Measurements from ENCODE around the gene PCYT1A.

DNA sequence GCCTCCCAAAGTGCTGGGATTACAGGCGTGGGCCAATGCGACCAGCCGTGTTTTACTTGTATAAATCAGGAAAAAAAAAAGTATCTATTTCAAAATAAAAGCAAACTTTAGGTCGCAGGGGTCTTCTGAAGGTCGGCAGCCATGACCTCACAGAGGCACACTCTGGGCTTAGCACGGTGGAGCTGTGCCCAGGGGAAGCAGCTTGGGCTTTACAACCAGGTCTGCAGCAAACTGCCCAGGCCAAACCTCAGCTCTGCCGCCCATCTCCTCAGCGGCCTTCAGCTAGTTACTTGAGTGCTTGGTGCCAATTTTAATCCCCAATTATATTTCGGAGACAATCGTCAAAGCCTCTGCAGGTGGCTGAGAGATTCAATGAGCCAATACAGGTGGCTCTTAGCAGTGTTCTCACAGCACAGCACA is 106.4 kb downstream of the PCYT1A start:
- TF ChIP-seq, protein P1, sequence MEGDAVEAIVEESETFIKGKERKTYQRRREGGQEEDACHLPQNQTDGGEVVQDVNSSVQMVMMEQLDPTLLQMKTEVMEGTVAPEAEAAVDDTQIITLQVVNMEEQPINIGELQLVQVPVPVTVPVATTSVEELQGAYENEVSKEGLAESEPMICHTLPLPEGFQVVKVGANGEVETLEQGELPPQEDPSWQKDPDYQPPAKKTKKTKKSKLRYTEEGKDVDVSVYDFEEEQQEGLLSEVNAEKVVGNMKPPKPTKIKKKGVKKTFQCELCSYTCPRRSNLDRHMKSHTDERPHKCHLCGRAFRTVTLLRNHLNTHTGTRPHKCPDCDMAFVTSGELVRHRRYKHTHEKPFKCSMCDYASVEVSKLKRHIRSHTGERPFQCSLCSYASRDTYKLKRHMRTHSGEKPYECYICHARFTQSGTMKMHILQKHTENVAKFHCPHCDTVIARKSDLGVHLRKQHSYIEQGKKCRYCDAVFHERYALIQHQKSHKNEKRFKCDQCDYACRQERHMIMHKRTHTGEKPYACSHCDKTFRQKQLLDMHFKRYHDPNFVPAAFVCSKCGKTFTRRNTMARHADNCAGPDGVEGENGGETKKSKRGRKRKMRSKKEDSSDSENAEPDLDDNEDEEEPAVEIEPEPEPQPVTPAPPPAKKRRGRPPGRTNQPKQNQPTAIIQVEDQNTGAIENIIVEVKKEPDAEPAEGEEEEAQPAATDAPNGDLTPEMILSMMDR (optimal IDR thresholded peaks at IDR 0.05 in 1 of 3, IDR thresholded peaks at IDR 0.05 in 1 of 3, conservative IDR thresholded peaks at IDR 0.05 in 1 of 3; ENCODE audit: extremely low read depth in 1 of 3, insufficient read depth in 2 of 3, low read length in 3 of 3), result no peak
- no peak for TF ChIP-seq EZH2 (IDR thresholded peaks at IDR 0.05; ENCODE audit: low read length)

Measured in keratinocyte (primary cell).